Measurements from ENCODE around the gene NFIC.
A peak's percentile ranks its signal among the peaks of the same experiment; 100 is the strongest.

- no peak for TF ChIP-seq POLR2A (IDR thresholded peaks at IDR 0.05; ENCODE audit: low read depth)
- no peak for TF ChIP-seq CTCF (IDR thresholded peaks at IDR 0.05)
- peak; percentile 78 to 86 for TF ChIP-seq POLR2AphosphoS5 (IDR thresholded peaks at IDR 0.05)
- no peak for TF ChIP-seq EP300 (IDR thresholded peaks at IDR 0.05)
Measured at GRCh38 chr19:3346677-3347353, 19.6 kb upstream of the NFIC start.
